ENCODE data around the gene PRRX2.

DNA sequence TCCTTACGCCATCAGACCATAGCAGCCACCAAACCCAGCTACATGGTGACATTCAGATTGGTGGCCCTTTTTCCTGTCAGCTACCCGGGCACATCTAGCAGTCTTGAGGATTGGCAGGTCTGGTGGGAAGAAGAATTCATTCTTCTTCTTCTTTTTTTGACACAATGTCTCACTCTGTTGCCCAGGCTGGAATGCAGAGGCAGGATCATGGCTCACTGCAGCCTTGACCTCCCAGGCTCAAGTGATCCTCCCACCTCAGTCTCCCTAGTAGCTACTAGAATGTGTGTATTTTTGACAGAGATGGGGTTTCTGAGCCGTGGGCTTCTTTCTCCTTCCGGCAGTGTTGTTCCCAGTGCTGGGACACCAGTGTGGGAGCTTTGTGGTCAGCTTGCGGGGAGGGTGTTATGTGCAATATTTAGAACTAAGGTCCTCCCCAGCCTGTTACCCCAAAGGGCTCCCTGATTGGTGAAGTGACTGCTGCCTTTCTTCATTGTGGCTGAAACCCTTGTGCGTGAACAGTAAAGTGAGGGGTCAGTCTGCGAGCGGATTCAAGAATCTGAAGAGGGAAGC, 36.1 kb upstream of the PRRX2 start:
- TF ChIP-seq HNRNPL (IDR thresholded peaks at IDR 0.05; ENCODE audit: low read depth, low read length) (no peak), JUNB (CRISPR knock-in tag; conservative IDR thresholded peaks at IDR 0.05) (no peak)
- TF ChIP-seq, protein P1, sequence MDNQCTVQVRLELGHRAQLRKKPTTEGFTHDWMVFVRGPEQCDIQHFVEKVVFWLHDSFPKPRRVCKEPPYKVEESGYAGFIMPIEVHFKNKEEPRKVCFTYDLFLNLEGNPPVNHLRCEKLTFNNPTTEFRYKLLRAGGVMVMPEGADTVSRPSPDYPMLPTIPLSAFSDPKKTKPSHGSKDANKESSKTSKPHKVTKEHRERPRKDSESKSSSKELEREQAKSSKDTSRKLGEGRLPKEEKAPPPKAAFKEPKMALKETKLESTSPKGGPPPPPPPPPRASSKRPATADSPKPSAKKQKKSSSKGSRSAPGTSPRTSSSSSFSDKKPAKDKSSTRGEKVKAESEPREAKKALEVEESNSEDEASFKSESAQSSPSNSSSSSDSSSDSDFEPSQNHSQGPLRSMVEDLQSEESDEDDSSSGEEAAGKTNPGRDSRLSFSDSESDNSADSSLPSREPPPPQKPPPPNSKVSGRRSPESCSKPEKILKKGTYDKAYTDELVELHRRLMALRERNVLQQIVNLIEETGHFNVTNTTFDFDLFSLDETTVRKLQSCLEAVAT (IDR thresholded peaks at IDR 0.05): no peak
- TF ChIP-seq, protein P2, sequence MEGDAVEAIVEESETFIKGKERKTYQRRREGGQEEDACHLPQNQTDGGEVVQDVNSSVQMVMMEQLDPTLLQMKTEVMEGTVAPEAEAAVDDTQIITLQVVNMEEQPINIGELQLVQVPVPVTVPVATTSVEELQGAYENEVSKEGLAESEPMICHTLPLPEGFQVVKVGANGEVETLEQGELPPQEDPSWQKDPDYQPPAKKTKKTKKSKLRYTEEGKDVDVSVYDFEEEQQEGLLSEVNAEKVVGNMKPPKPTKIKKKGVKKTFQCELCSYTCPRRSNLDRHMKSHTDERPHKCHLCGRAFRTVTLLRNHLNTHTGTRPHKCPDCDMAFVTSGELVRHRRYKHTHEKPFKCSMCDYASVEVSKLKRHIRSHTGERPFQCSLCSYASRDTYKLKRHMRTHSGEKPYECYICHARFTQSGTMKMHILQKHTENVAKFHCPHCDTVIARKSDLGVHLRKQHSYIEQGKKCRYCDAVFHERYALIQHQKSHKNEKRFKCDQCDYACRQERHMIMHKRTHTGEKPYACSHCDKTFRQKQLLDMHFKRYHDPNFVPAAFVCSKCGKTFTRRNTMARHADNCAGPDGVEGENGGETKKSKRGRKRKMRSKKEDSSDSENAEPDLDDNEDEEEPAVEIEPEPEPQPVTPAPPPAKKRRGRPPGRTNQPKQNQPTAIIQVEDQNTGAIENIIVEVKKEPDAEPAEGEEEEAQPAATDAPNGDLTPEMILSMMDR (IDR thresholded peaks at IDR 0.05 in 2 of 3, conservative IDR thresholded peaks at IDR 0.05 in 1 of 3; ENCODE audit: insufficient read depth in 2 of 3, low read depth in 1 of 3, low read length in 3 of 3): no peak

Data from K562 (cell line).